Osteocyte (in vitro differentiated cells): ENCODE data around the gene ABLIM1. TPM values are rescaled to one million over a fixed set of nuclear protein-coding genes. Genes with fewer than 3 reads are reported as not detected.

Experiments
- DNase-seq: peaks from one replicate; pipeline ENCODE4 v3.0.0; 2021; ENCODE audit warnings: mixed read lengths; ENCODE audit not compliant: unreplicated experiment; ENCODE audit errors: extremely low spot score
- H3K27ac Mint-ChIP-seq: one replicate; pipeline ENCODE4 v1.8.0; 2021; ENCODE audit warnings: mild to moderate bottlenecking, mixed read lengths; ENCODE audit not compliant: unreplicated experiment
- H3K27me3 Mint-ChIP-seq: one replicate; pipeline ENCODE4 v1.8.0; 2021; ENCODE audit warnings: mixed read lengths; ENCODE audit not compliant: unreplicated experiment
- H3K36me3 Mint-ChIP-seq: one replicate; pipeline ENCODE4 v1.8.0; 2021; ENCODE audit warnings: mixed read lengths; ENCODE audit not compliant: unreplicated experiment
- H3K4me1 Mint-ChIP-seq: one replicate; pipeline ENCODE4 v1.8.0; 2021; ENCODE audit warnings: mixed read lengths; ENCODE audit not compliant: unreplicated experiment
- H3K4me3 Mint-ChIP-seq: one replicate; pipeline ENCODE4 v1.8.0; 2021; ENCODE audit warnings: mild to moderate bottlenecking, moderate library complexity, mixed read lengths; ENCODE audit not compliant: unreplicated experiment
- H3K9me3 Mint-ChIP-seq: one replicate; pipeline ENCODE4 v1.8.0; 2021; ENCODE audit warnings: mixed read lengths; ENCODE audit not compliant: unreplicated experiment
- CTCF ChIP-seq: fragments of 200-600 bp; sonication (generic); IDR thresholded peaks from 2 replicates; pipeline ENCODE4 v1.5.0; 2021; ENCODE audit warnings: antibody characterized with exemption, mild to moderate bottlenecking, moderate library complexity
- total RNA-seq: library from RNA; stranded (reverse); gene quantifications from 2 replicates; pipeline ENCODE4 v1.2.1, GENCODE V29; 2021

ABLIM1 gene
- total RNA-seq, 1 donor from 2014 or later = 39.0 TPM

GRCh38 chr10:114545071-114545470, 113.0 kb downstream of the ABLIM1 start:
- Mint-ChIP-seq H3K9me3 (no peaks in the 10 kb centered on the region), H3K4me1 (peaks cover 3% of the 10 kb centered on the region), H3K36me3 (peaks cover 5% of the 10 kb centered on the region), H3K4me3 (no peak overlapping the region), H3K27ac (no peak overlapping the region), H3K27me3 (no peaks in the 10 kb centered on the region)
- TF ChIP-seq CTCF = no peak
- DNase-seq = no peak

- Mint-ChIP-seq H3K4me3 (no peak overlapping the region), H3K36me3 (peaks cover 5% of the 10 kb centered on the region), H3K9me3 (no peaks in the 10 kb centered on the region), H3K27me3 (no peaks in the 10 kb centered on the region), H3K27ac (no peak overlapping the region), H3K4me1 (peaks cover 3% of the 10 kb centered on the region)
- no peak for TF ChIP-seq CTCF
- no peak for DNase-seq
These were observed 113.9 kb downstream of the ABLIM1 start for GRCh38 chr10:114544045-114544659.

DNA sequence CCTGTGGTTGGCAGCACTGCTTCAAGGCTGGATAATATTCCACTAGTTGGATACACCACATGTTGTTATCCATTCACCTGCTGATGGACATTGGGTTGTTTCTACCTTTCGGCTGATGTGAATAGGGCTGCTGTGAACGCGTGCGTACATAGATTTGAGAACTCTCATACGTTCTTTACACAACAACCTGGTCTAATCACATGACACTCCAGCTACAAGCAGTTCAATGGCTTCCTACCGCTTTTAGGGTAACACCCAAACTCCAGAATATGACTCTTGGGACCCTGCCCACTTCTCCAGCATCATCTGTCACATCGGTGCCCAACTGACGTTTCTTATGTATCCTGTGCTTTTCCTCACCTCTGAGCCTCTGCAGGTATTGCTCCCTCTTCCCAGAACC, 114.6 kb downstream of the ABLIM1 start:
- Mint-ChIP-seq H3K4me1 (peaks cover 3% of the 10 kb centered on the region), H3K9me3 (no peaks in the 10 kb centered on the region), H3K4me3 (no peak overlapping the region), H3K27ac (no peak overlapping the region), H3K27me3 (no peaks in the 10 kb centered on the region), H3K36me3 (peaks cover 5% of the 10 kb centered on the region)
- TF ChIP-seq CTCF = no peak
- DNase-seq = no peak

GRCh38 chr10:114542373-114542772, 115.7 kb downstream of the ABLIM1 start:
- DNase-seq = no peak
- peaks cover 5% of the 10 kb centered on the region for H3K36me3 Mint-ChIP-seq

GRCh38 chr10:114541797-114542160, 116.3 kb downstream of the ABLIM1 start:
- H3K36me3 Mint-ChIP-seq = peaks cover 6% of the 10 kb centered on the region
- no peaks in the 10 kb centered on the region for H3K9me3 Mint-ChIP-seq

More at GRCh38 chr10:114542373-114542772, 115.7 kb downstream of the ABLIM1 start:
- no peaks in the 10 kb centered on the region for H3K27me3 Mint-ChIP-seq
- no peak overlapping the region for H3K27ac Mint-ChIP-seq
- H3K9me3 Mint-ChIP-seq = no peaks in the 10 kb centered on the region
- no peak overlapping the region for H3K4me3 Mint-ChIP-seq
- H3K4me1 Mint-ChIP-seq = peaks cover 14% of the 10 kb centered on the region
- no peak for TF ChIP-seq CTCF

More at GRCh38 chr10:114541797-114542160, 116.3 kb downstream of the ABLIM1 start:
- no peak overlapping the region for H3K27ac Mint-ChIP-seq
- no peaks in the 10 kb centered on the region for H3K27me3 Mint-ChIP-seq
- DNase-seq = no peak
- H3K4me3 Mint-ChIP-seq = no peak overlapping the region
- H3K4me1 Mint-ChIP-seq = peaks cover 14% of the 10 kb centered on the region
- TF ChIP-seq CTCF = no peak
